ENCODE measurements around the gene ELOVL5. TPM values are rescaled to one million over a fixed set of nuclear protein-coding genes. Genes with fewer than 3 reads are reported as not detected.

ELOVL5 gene
- total RNA-seq, 2 donors from 2014 or later: 103 to 108 TPM

GRCh38 chr6:53280207-53280606 lies 68.5 kb downstream of the ELOVL5 start:
- no peak overlapping the region for H3K4me3 ChIP-seq (ENCODE audit: low read length)
- Mint-ChIP-seq H3K27me3 (ENCODE audit: insufficient read depth) (no peaks in the 10 kb centered on the region), H3K27ac (no peak overlapping the region), H3K36me3 (ENCODE audit: low read depth) (peaks cover 20% of the 10 kb centered on the region), H3K4me1 (no peaks in the 10 kb centered on the region), H3K4me3 (no peak overlapping the region), H3K9me3 (no peaks in the 10 kb centered on the region)
- peaks cover 10% of the 10 kb centered on the region for H3K36me3 ChIP-seq (ENCODE audit: control insufficient read depth, insufficient read depth, low read length)
- no peak for DNase-seq
- no peaks in the 10 kb centered on the region for H3K4me1 ChIP-seq (ENCODE audit: control insufficient read depth, insufficient read depth, low read length)
- H3K9me3 ChIP-seq (ENCODE audit: control insufficient read depth, low read length): no peaks in the 10 kb centered on the region
- no peaks in the 10 kb centered on the region for H3K27me3 ChIP-seq (ENCODE audit: control insufficient read depth, insufficient read depth, low read length, poor library complexity, severe bottlenecking)
- no peak overlapping the region for H3K9ac ChIP-seq (ENCODE audit: extremely low read depth, low read length, poor library complexity, severe bottlenecking)
- no peak for TF ChIP-seq CTCF (conservative IDR thresholded peaks at IDR 0.05)
- WGBS, 2 experiments (ENCODE audit: insufficient coverage in 1 of 2, insufficient read length in 1 of 2): 80 to 95% methylated on average over 1 to 2 of the region's 2 CpGs
- H3K27ac ChIP-seq (ENCODE audit: low read depth, low read length): no peak overlapping the region

- no peak overlapping the region for H3K4me3 Mint-ChIP-seq
- WGBS, 2 experiments (ENCODE audit: insufficient coverage in 1 of 2, insufficient read length in 1 of 2): 94 to 100% methylated on average over 2 to 3 of the region's 3 CpGs
- Histone ChIP-seq H3K4me1 (ENCODE audit: control insufficient read depth, insufficient read depth, low read length) (no peaks in the 10 kb centered on the region), H3K9ac (ENCODE audit: extremely low read depth, low read length, poor library complexity, severe bottlenecking) (no peak overlapping the region), H3K27ac (ENCODE audit: low read depth, low read length) (no peak overlapping the region), H3K27me3 (ENCODE audit: control insufficient read depth, insufficient read depth, low read length, poor library complexity, severe bottlenecking) (no peaks in the 10 kb centered on the region), H3K4me3 (ENCODE audit: low read length) (no peak overlapping the region), H3K9me3 (ENCODE audit: control insufficient read depth, low read length) (no peaks in the 10 kb centered on the region), H3K36me3 (ENCODE audit: control insufficient read depth, insufficient read depth, low read length) (peaks cover 15% of the 10 kb centered on the region)
- no peaks in the 10 kb centered on the region for H3K9me3 Mint-ChIP-seq
- DNase-seq: no peak
- no peaks in the 10 kb centered on the region for H3K4me1 Mint-ChIP-seq
- H3K27ac Mint-ChIP-seq: no peak overlapping the region
- no peaks in the 10 kb centered on the region for H3K27me3 Mint-ChIP-seq (ENCODE audit: insufficient read depth)
- H3K36me3 Mint-ChIP-seq (ENCODE audit: low read depth): peaks cover 26% of the 10 kb centered on the region
- TF ChIP-seq CTCF (conservative IDR thresholded peaks at IDR 0.05): no peak
Observed at GRCh38 chr6:53279293-53279692, 69.5 kb downstream of the ELOVL5 start.

GRCh38 chr6:53273370-53273769 lies 75.4 kb downstream of the ELOVL5 start:
- no peak overlapping the region for H3K4me3 ChIP-seq (ENCODE audit: low read length)
- no peak overlapping the region for H3K4me3 Mint-ChIP-seq
- H3K27ac Mint-ChIP-seq: no peak overlapping the region
- H3K27me3 ChIP-seq (ENCODE audit: control insufficient read depth, insufficient read depth, low read length, poor library complexity, severe bottlenecking): no peaks in the 10 kb centered on the region
- no peaks in the 10 kb centered on the region for H3K9me3 Mint-ChIP-seq
- no peak for DNase-seq
- peaks cover 58% of the 10 kb centered on the region for H3K36me3 Mint-ChIP-seq (ENCODE audit: low read depth)
- WGBS, 2 experiments (ENCODE audit: insufficient coverage in 1 of 2, insufficient read length in 1 of 2): 75 to 83% methylated on average over 3 to 4 of the region's 4 CpGs
- H3K4me1 Mint-ChIP-seq: no peaks in the 10 kb centered on the region
- peaks cover 64% of the 10 kb centered on the region for H3K36me3 ChIP-seq (ENCODE audit: control insufficient read depth, insufficient read depth, low read length)
- TF ChIP-seq CTCF (conservative IDR thresholded peaks at IDR 0.05): peak; percentile 63
- H3K4me1 ChIP-seq (ENCODE audit: control insufficient read depth, insufficient read depth, low read length): no peaks in the 10 kb centered on the region
- no peak overlapping the region for H3K9ac ChIP-seq (ENCODE audit: extremely low read depth, low read length, poor library complexity, severe bottlenecking)
- H3K27me3 Mint-ChIP-seq (ENCODE audit: insufficient read depth): no peaks in the 10 kb centered on the region
- no peak overlapping the region for H3K27ac ChIP-seq (ENCODE audit: low read depth, low read length)
- no peaks in the 10 kb centered on the region for H3K9me3 ChIP-seq (ENCODE audit: control insufficient read depth, low read length)
